ENCODE data around the gene SASH1.
"Not testable (repeated sequence)": the region's sequence is repeated elsewhere in the genome, so short reads cannot be mapped to it uniquely, and the experiment has no call there.

Gene SASH1

DNA sequence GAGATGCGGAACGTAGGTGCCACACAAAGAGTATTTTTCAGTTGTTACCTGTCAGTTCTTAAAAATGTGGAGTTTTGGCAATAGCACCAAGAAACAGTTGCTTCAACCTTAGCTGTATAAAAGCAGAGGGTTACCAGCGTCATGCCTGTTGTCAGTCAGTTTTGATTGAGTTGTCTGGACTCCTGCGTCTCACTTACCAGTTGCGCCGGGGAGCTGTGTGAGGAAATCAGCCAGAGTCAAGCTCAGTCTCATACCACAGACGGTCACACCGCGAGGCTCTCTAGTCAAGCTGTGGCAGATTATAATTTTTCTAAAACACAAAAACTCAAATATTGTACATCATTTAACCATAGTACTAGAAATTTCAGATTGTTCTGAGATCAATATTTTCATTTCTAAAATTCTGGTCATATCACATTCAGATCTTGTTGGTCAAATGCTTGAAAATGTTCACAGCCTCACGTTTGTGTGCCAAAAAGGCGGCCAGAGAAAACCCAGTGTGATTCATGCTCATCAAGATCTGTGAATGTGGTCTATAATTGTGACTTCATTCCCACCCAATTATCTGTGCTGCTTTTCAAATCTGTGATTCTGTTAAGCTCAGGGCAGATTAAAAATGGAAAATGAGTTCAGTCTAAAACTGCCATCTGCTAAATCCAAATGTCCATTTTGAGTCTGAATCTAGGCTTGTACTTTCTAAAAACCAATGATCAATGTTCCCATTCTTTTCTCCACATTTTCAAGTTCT, 37.5 kb downstream of the SASH1 start:
- no peaks in the 10 kb centered on the region for H3F3A ChIP-seq (ENCODE audit: control insufficient read depth, insufficient read depth)
- no peaks in the 10 kb centered on the region for H3K4me1 ChIP-seq (ENCODE audit: control insufficient read depth, low read length)
- H3K4me3 ChIP-seq (ENCODE audit: low read length) = no peak overlapping the region
- no peaks in the 10 kb centered on the region for H4K20me1 ChIP-seq (ENCODE audit: control insufficient read depth, insufficient read depth, low read depth, low read length)
- no peak overlapping the region for H3K4me2 ChIP-seq (ENCODE audit: low read length)
- no peaks in the 10 kb centered on the region for H3K79me2 ChIP-seq (ENCODE audit: control insufficient read depth, low read length)
- H3K27me3 ChIP-seq (ENCODE audit: control insufficient read depth, low read length) = no peaks in the 10 kb centered on the region
- H3K36me3 ChIP-seq (ENCODE audit: control insufficient read depth, low read length) = no peaks in the 10 kb centered on the region
- H3K27ac ChIP-seq (ENCODE audit: low read depth, low read length) = no peak overlapping the region
- no peaks in the 10 kb centered on the region for H3K9me2 ChIP-seq (replicated peaks; ENCODE audit: control insufficient read depth, low read length)
- no peak for TF ChIP-seq EZH2phosphoT487 (IDR thresholded peaks at IDR 0.05; ENCODE audit: borderline replicate concordance, low read length)
- TF ChIP-seq, protein P1, sequence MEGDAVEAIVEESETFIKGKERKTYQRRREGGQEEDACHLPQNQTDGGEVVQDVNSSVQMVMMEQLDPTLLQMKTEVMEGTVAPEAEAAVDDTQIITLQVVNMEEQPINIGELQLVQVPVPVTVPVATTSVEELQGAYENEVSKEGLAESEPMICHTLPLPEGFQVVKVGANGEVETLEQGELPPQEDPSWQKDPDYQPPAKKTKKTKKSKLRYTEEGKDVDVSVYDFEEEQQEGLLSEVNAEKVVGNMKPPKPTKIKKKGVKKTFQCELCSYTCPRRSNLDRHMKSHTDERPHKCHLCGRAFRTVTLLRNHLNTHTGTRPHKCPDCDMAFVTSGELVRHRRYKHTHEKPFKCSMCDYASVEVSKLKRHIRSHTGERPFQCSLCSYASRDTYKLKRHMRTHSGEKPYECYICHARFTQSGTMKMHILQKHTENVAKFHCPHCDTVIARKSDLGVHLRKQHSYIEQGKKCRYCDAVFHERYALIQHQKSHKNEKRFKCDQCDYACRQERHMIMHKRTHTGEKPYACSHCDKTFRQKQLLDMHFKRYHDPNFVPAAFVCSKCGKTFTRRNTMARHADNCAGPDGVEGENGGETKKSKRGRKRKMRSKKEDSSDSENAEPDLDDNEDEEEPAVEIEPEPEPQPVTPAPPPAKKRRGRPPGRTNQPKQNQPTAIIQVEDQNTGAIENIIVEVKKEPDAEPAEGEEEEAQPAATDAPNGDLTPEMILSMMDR (IDR thresholded peaks at IDR 0.05; ENCODE audit: low read depth, low read length, poor library complexity, severe bottlenecking) = no peak
- H3K9me3 ChIP-seq (ENCODE audit: control insufficient read depth, insufficient read depth, low read length) = no peaks in the 10 kb centered on the region

GRCh38 chr6:148382051-148382450, 39.4 kb downstream of the SASH1 start:
- H3K4me1 ChIP-seq (ENCODE audit: control insufficient read depth, low read length); H3F3A ChIP-seq (ENCODE audit: control insufficient read depth, insufficient read depth); H3K27ac ChIP-seq (ENCODE audit: low read depth, low read length); H3K4me2 ChIP-seq (ENCODE audit: low read length); H3K9me2 ChIP-seq (replicated peaks; ENCODE audit: control insufficient read depth, low read length); H3K9me3 ChIP-seq (ENCODE audit: control insufficient read depth, insufficient read depth, low read length); H3K79me2 ChIP-seq (ENCODE audit: control insufficient read depth, low read length); H3K36me3 ChIP-seq (ENCODE audit: control insufficient read depth, low read length); H3K27me3 ChIP-seq (ENCODE audit: control insufficient read depth, low read length); H4K20me1 ChIP-seq (ENCODE audit: control insufficient read depth, insufficient read depth, low read depth, low read length); H3K4me3 ChIP-seq (ENCODE audit: low read length): not testable (repeated sequence)

DNA sequence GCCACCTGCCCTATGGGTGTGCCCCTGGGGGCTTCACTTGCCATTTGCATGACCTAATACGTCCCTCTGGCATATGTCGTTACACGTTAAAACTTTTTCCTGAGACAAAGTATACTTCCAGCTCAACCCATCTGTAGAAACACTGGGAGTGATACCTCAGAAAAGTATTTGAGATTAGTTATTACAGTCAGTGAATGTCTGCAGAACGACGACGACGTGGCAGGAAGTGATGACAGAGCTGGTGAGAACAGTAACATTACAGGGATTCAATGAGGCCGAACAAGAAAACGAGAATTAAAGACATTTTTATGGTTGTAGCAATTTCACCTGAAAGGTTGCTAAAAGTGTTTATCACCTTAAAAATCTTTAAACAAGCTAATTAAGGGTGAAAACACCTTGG, 40.2 kb downstream of the SASH1 start:
- no peak overlapping the region for H3K27ac ChIP-seq (ENCODE audit: low read depth, low read length)
- H3K9me2 ChIP-seq (replicated peaks; ENCODE audit: control insufficient read depth, low read length) = no peaks in the 10 kb centered on the region
- no peaks in the 10 kb centered on the region for H3K36me3 ChIP-seq (ENCODE audit: control insufficient read depth, low read length)
- no peaks in the 10 kb centered on the region for H3F3A ChIP-seq (ENCODE audit: control insufficient read depth, insufficient read depth)
- H3K4me2 ChIP-seq (ENCODE audit: low read length) = no peak overlapping the region
- no peak for TF ChIP-seq EZH2phosphoT487 (IDR thresholded peaks at IDR 0.05; ENCODE audit: borderline replicate concordance, low read length)
- TF ChIP-seq, protein P1 (IDR thresholded peaks at IDR 0.05; ENCODE audit: low read depth, low read length, poor library complexity, severe bottlenecking) = no peak
- H3K4me1 ChIP-seq (ENCODE audit: control insufficient read depth, low read length) = no peaks in the 10 kb centered on the region
- no peak overlapping the region for H3K4me3 ChIP-seq (ENCODE audit: low read length)
- H3K79me2 ChIP-seq (ENCODE audit: control insufficient read depth, low read length) = no peaks in the 10 kb centered on the region
- no peaks in the 10 kb centered on the region for H3K27me3 ChIP-seq (ENCODE audit: control insufficient read depth, low read length)
- H4K20me1 ChIP-seq (ENCODE audit: control insufficient read depth, insufficient read depth, low read depth, low read length) = no peaks in the 10 kb centered on the region
- no peaks in the 10 kb centered on the region for H3K9me3 ChIP-seq (ENCODE audit: control insufficient read depth, insufficient read depth, low read length)

- Histone ChIP-seq H3K27me3 (ENCODE audit: control insufficient read depth, low read length) (no peaks in the 10 kb centered on the region), H3K4me3 (ENCODE audit: low read length) (no peak overlapping the region), H3F3A (ENCODE audit: control insufficient read depth, insufficient read depth) (no peaks in the 10 kb centered on the region), H3K79me2 (ENCODE audit: control insufficient read depth, low read length) (no peaks in the 10 kb centered on the region), H3K4me2 (ENCODE audit: low read length) (no peak overlapping the region), H3K36me3 (ENCODE audit: control insufficient read depth, low read length) (no peaks in the 10 kb centered on the region), H3K27ac (ENCODE audit: low read depth, low read length) (no peak overlapping the region), H3K9me3 (ENCODE audit: control insufficient read depth, insufficient read depth, low read length) (no peaks in the 10 kb centered on the region), H4K20me1 (ENCODE audit: control insufficient read depth, insufficient read depth, low read depth, low read length) (no peaks in the 10 kb centered on the region), H3K9me2 (replicated peaks; ENCODE audit: control insufficient read depth, low read length) (no peaks in the 10 kb centered on the region), H3K4me1 (ENCODE audit: control insufficient read depth, low read length) (no peaks in the 10 kb centered on the region)
- no peak for TF ChIP-seq EZH2phosphoT487 (IDR thresholded peaks at IDR 0.05; ENCODE audit: borderline replicate concordance, low read length)
- TF ChIP-seq, protein P1 (IDR thresholded peaks at IDR 0.05; ENCODE audit: low read depth, low read length, poor library complexity, severe bottlenecking) = no peak
Measured at GRCh38 chr6:148383658-148384368, 41.2 kb downstream of the SASH1 start.

All from DOHH2 (cell line).